CD14-positive monocyte (primary cell): Measurements from ENCODE around the gene LCMT2. TPM values are rescaled to one million over a fixed set of nuclear protein-coding genes. Genes with fewer than 3 reads are reported as not detected.

Experiments
- DNase-seq, 3 donors: peaks; one replicate each; pipeline ENCODE4 v3.0.0-alpha.2; 2011 to 2022
- H2AFZ ChIP-seq: 2 replicates; pipeline ENCODE4 v1.6.0; 2012; ENCODE audit warnings: mild to moderate bottlenecking, low read depth, low read length, inconsistent platforms; ENCODE audit not compliant: insufficient read depth, poor library complexity, severe bottlenecking
- H3K27ac ChIP-seq, 2 donors: 1 replicate in 1 of 2; 2 replicates in 1 of 2; pipeline ENCODE4 v1.5.1; 2012 to 2013; ENCODE audit warnings: low read length in 2 of 2, control low read depth in 1 of 2, inconsistent platforms in 1 of 2, low read depth in 1 of 2, mild to moderate bottlenecking in 1 of 2
- H3K27me3 ChIP-seq, 2 donors: one replicate each; pipeline versions ENCODE4 v1.6.0 to v1.6.1; 2011 to 2013; ENCODE audit warnings: low read length in 2 of 2; ENCODE audit not compliant: control insufficient read depth in 2 of 2, insufficient read depth in 2 of 2
- H3K36me3 ChIP-seq, 2 donors: replicated peaks in 1 of 2; 1 replicate in 1 of 2; 2 replicates in 1 of 2; pipeline versions ENCODE4 v1.5.1 to v1.6.1; 2012 to 2013; ENCODE audit warnings: low read length in 2 of 2, control low read depth in 1 of 2, inconsistent platforms in 1 of 2, mild to moderate bottlenecking in 1 of 2; ENCODE audit not compliant: insufficient read depth in 2 of 2, control insufficient read depth in 1 of 2
- H3K4me1 ChIP-seq, 2 donors: 1 replicate in 1 of 2; 2 replicates in 1 of 2; pipeline versions ENCODE4 v1.5.1 to v1.6.1; 2012 to 2013; ENCODE audit warnings: low read length in 2 of 2, control low read depth in 1 of 2, inconsistent platforms in 1 of 2, mild to moderate bottlenecking in 1 of 2, moderate library complexity in 1 of 2; ENCODE audit not compliant: insufficient read depth in 2 of 2, control insufficient read depth in 1 of 2
- H3K4me2 ChIP-seq: replicated peaks from 2 replicates; pipeline ENCODE3; 2012; ENCODE audit warnings: low read length, moderate library complexity, mild to moderate bottlenecking; ENCODE audit not compliant: poor library complexity, severe bottlenecking; ENCODE audit errors: extremely low read depth
- H3K4me3 ChIP-seq, 3 experiments: fragments of 200-600 bp in 1 of 3; sonication (generic) in 1 of 3; replicated peaks in 1 of 3; 1 replicate in 2 of 3; 2 replicates in 1 of 3; pipeline ENCODE4 v1.5.1; 2011 to 2013; ENCODE audit warnings: low read length in 3 of 3, mild to moderate bottlenecking in 3 of 3, control low read depth in 2 of 3, low read depth in 2 of 3, inconsistent platforms in 1 of 3, moderate library complexity in 1 of 3
- H3K79me2 ChIP-seq: 2 replicates; pipeline ENCODE4 v1.6.0; 2012; ENCODE audit warnings: mild to moderate bottlenecking, control low read depth, inconsistent platforms, low read length, moderate library complexity; ENCODE audit not compliant: insufficient read depth
- H3K9ac ChIP-seq: 2 replicates; pipeline ENCODE4 v1.6.0; 2017; ENCODE audit warnings: low read length, mild to moderate bottlenecking; ENCODE audit not compliant: insufficient read depth, poor library complexity, severe bottlenecking
- H3K9me3 ChIP-seq, 2 donors: replicated peaks in 1 of 2; 1 replicate in 1 of 2; 2 replicates in 1 of 2; pipeline versions ENCODE4 v1.5.1 to v1.6.1; 2012 to 2013; ENCODE audit warnings: low read length in 2 of 2, control low read depth in 1 of 2; ENCODE audit not compliant: control insufficient read depth in 1 of 2, insufficient read depth in 1 of 2
- H4K20me1 ChIP-seq: 2 replicates; pipeline ENCODE4 v1.6.0; 2012; ENCODE audit warnings: mild to moderate bottlenecking, low read length, control low read depth, moderate library complexity; ENCODE audit not compliant: insufficient read depth
- H3K27ac Mint-ChIP-seq, 7 donors: one replicate each; pipeline ENCODE4 v1.8.0; 2020; ENCODE audit warnings: mild to moderate bottlenecking in 7 of 7, mixed read lengths in 7 of 7, moderate library complexity in 6 of 7, inconsistent platforms in 2 of 7
- H3K27me3 Mint-ChIP-seq, 3 donors: one replicate each; pipeline ENCODE4 v1.8.0; 2021 to 2022; ENCODE audit warnings: low read depth in 3 of 3, mild to moderate bottlenecking in 3 of 3, mixed read lengths in 3 of 3, moderate library complexity in 3 of 3, inconsistent platforms in 1 of 3
- H3K36me3 Mint-ChIP-seq, 2 donors: one replicate each; pipeline ENCODE4 v1.8.0; 2020; ENCODE audit warnings: mixed read lengths in 2 of 2, inconsistent platforms in 1 of 2, mild to moderate bottlenecking in 1 of 2
- H3K4me1 Mint-ChIP-seq: one replicate; pipeline ENCODE4 v1.8.0; 2020; ENCODE audit warnings: mild to moderate bottlenecking, mixed read lengths
- H3K4me3 Mint-ChIP-seq, 2 donors: one replicate each; pipeline ENCODE4 v1.8.0; 2020; ENCODE audit warnings: mild to moderate bottlenecking in 2 of 2, mixed read lengths in 2 of 2, moderate library complexity in 1 of 2
- H3K9me3 Mint-ChIP-seq, 7 donors: one replicate each; pipeline ENCODE4 v1.8.0; 2020 to 2022; ENCODE audit warnings: mixed read lengths in 7 of 7, mild to moderate bottlenecking in 6 of 7, moderate library complexity in 6 of 7, inconsistent platforms in 2 of 7
- WGBS: methylation state at CpG from one replicate; pipeline ENCODE4 v1.1.5; 2013; ENCODE audit warnings: missing lambda C conversion rate; ENCODE audit not compliant: insufficient coverage; 5-methylcytosine and 5-hydroxymethylcytosine counted together
- intact Hi-C, 2 donors: fragments of 100-400 bp; cut with micrococcal nuclease; formaldehyde crosslinking; loops; one replicate each; pipeline versions ENCODE4 v1.15.0 to v1.15.1; 2023
- polyA plus RNA-seq, 3 donors: library from polyadenylated mRNA; depleted of rRNA in 1 of 3; unstranded in 2 of 3; stranded (reverse) in 1 of 3; fragments of 300-500 nt in 2 of 3; fragments of >200 nt in 1 of 3; fragmentation: Illumina TruSeq in 2 of 3; gene quantifications; 1 replicate in 2 of 3; 2 replicates in 1 of 3; pipeline ENCODE4 v1.2.3, GENCODE V29; 2012 to 2021
- TF ChIP-seq, protein P1 (sequence below): fragments of 200-600 bp; IDR thresholded peaks from one replicate; pipeline ENCODE4 v1.8.0; 2022; ENCODE audit warnings: antibody characterized with exemption, mild to moderate bottlenecking

The LCMT2 gene
- polyA plus RNA-seq, 3 donors = 0.78 to 1.6 (median 1.4) TPM

DNA sequence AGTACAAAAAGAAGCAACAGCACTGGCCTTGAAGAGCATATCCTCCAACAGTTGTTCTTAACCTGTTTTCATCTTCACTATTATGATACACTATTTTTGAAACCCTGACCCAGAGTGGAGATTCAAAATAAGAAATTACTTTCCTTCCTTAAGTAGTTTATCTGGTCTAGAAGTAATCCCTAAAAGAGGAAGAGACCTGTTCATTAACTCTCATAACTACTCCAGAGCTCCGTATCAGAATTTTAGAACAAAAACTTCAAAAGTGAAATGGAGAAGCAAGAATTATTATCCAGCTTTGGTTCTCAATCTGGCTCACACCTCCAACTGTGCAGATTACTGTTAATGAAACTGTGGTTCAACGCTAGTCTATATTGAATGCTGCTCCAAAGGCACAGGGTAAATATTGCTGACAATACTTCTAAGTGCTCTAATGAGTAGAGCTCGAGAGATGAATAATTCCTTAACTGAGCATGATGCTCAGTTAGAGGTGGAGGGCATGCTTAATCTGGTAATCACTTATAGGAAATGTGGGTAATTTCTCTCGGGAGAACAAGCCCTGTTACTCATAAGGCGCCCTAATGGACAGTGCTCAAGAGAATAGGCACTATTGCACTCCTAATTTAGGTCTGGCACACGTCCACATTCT lies 5.2 kb downstream of the LCMT2 start:
- H3K9me3 ChIP-seq = no peaks in the 10 kb centered on the region
- Mint-ChIP-seq H3K9me3 (peaks cover 0 to 5% (median 0%) of the 10 kb centered on the region in 7 donors), H3K27ac (peak overlapping the region in 1 of 7 donors; percentile 15), H3K4me3 (no peak overlapping the region), H3K4me1 (peaks cover 17% of the 10 kb centered on the region), H3K36me3 (peaks cover 2 to 5% of the 10 kb centered on the region in 2 donors), H3K27me3 (peaks cover 2 to 9% (median 4%) of the 10 kb centered on the region in 3 donors)
- no peaks in the 10 kb centered on the region for H4K20me1 ChIP-seq
- no peak overlapping the region for H3K27ac ChIP-seq
- 86% methylated on average over 2 of the region's 6 CpGs for WGBS
- H3K27me3 ChIP-seq = no peaks in the 10 kb centered on the region
- H3K4me3 ChIP-seq = no peak overlapping the region
- H3K9ac ChIP-seq = no peak overlapping the region
- H3K4me2 ChIP-seq = no peak overlapping the region
- H3K4me1 ChIP-seq = peaks cover 10 to 15% of the 10 kb centered on the region in 2 donors
- no peaks in the 10 kb centered on the region for H3K36me3 ChIP-seq
- H2AFZ ChIP-seq = no peak overlapping the region
- no peak for DNase-seq
- TF ChIP-seq, protein P1, sequence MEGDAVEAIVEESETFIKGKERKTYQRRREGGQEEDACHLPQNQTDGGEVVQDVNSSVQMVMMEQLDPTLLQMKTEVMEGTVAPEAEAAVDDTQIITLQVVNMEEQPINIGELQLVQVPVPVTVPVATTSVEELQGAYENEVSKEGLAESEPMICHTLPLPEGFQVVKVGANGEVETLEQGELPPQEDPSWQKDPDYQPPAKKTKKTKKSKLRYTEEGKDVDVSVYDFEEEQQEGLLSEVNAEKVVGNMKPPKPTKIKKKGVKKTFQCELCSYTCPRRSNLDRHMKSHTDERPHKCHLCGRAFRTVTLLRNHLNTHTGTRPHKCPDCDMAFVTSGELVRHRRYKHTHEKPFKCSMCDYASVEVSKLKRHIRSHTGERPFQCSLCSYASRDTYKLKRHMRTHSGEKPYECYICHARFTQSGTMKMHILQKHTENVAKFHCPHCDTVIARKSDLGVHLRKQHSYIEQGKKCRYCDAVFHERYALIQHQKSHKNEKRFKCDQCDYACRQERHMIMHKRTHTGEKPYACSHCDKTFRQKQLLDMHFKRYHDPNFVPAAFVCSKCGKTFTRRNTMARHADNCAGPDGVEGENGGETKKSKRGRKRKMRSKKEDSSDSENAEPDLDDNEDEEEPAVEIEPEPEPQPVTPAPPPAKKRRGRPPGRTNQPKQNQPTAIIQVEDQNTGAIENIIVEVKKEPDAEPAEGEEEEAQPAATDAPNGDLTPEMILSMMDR = no peak
- peaks cover 15% of the 10 kb centered on the region for H3K79me2 ChIP-seq
- intact Hi-C loops = no loop called here

GRCh38 chr15:43318990-43319771 lies 11.2 kb downstream of the LCMT2 start:
- no peak for DNase-seq
- Histone ChIP-seq H2AFZ (no peak overlapping the region), H3K27me3 (no peaks in the 10 kb centered on the region), H3K9me3 (no peaks in the 10 kb centered on the region), H3K79me2 (no peaks in the 10 kb centered on the region), H3K27ac (no peak overlapping the region), H3K36me3 (no peaks in the 10 kb centered on the region), H3K9ac (no peak overlapping the region), H3K4me2 (no peak overlapping the region), H3K4me1 (no peaks in the 10 kb centered on the region), H4K20me1 (no peaks in the 10 kb centered on the region), H3K4me3 (no peak overlapping the region)
- Mint-ChIP-seq H3K27ac (no peak overlapping the region), H3K27me3 (peaks cover 0 to 13% (median 7%) of the 10 kb centered on the region in 3 donors), H3K9me3 (no peaks in the 10 kb centered on the region), H3K4me1 (no peaks in the 10 kb centered on the region), H3K36me3 (no peaks in the 10 kb centered on the region), H3K4me3 (no peak overlapping the region)
- TF ChIP-seq, protein P1 = no peak
- WGBS = 94% methylated on average over 2 of the region's 4 CpGs
- intact Hi-C loops = no loop called here
